K562 (cell line): Measurements from ENCODE around the gene PSRC1. TPM values are rescaled to one million over a fixed set of nuclear protein-coding genes. Genes with fewer than 3 reads are reported as not detected.

ENCODE experiments used
- ARHGAP35 ChIP-seq: fragments of 450-650 bp; IDR thresholded peaks from 2 replicates; pipeline ENCODE4 v1.6.1; 2018; ENCODE audit not compliant: partially characterized antibody
- ASH1L ChIP-seq: fragments of 450-650 bp; IDR thresholded peaks from 2 replicates; pipeline ENCODE4 v1.6.1; 2018; ENCODE audit warnings: borderline replicate concordance, mild to moderate bottlenecking, low read depth; ENCODE audit not compliant: partially characterized antibody
- BRF1 ChIP-seq: IDR thresholded peaks from 3 replicates; pipeline ENCODE4 v1.6.1; 2011; ENCODE audit warnings: borderline replicate concordance, mild to moderate bottlenecking; ENCODE audit not compliant: insufficient read length; ENCODE audit errors: extremely low read depth
- DDX20 ChIP-seq: fragments of 450-650 bp; IDR thresholded peaks from 2 replicates; pipeline ENCODE4 v1.6.1; 2016; ENCODE audit warnings: missing genetic modification characterization, low read depth, mild to moderate bottlenecking, missing compliant biosample characterization, moderate library complexity
- HMGN3 ChIP-seq: IDR thresholded peaks from 2 replicates; pipeline ENCODE4 v1.6.1; 2011; ENCODE audit warnings: borderline replicate concordance, low read depth, mild to moderate bottlenecking, mixed read lengths, low read length; ENCODE audit not compliant: insufficient read length; ENCODE audit errors: extremely low read depth
- MECOM ChIP-seq: fragments of 250-450 bp; sonication (Bioruptor Pico); IDR thresholded peaks from 2 replicates; pipeline ENCODE4 v1.8.0; 2022; ENCODE audit warnings: inconsistent platforms
- NR2C2 ChIP-seq, 2 experiments: fragments of 200-800 bp in 1 of 2; sonication (Bioruptor generic) in 1 of 2; sonication (generic) in 1 of 2; formaldehyde crosslinking in 1 of 2; IDR thresholded peaks; 2 replicates each; pipeline versions ENCODE4 v1.6.1 to v1.8.0; 2016 to 2022; ENCODE audit warnings: mild to moderate bottlenecking in 1 of 2, missing compliant biosample characterization in 1 of 2, missing genetic modification characterization in 1 of 2, missing genetic modification reagents in 1 of 2
- NR2F6 ChIP-seq: fragments of 450-650 bp; formaldehyde crosslinking; IDR thresholded peaks from 2 replicates; pipeline ENCODE4 v1.4.0; 2020; ENCODE audit warnings: mild to moderate bottlenecking
- RBBP5 ChIP-seq: fragments of 200-600 bp; sonication (generic); IDR thresholded peaks from 2 replicates; pipeline ENCODE4 v1.6.1; 2012; ENCODE audit warnings: borderline replicate concordance, mild to moderate bottlenecking, low read length, control low read depth, inconsistent platforms; ENCODE audit not compliant: insufficient read depth, poor library complexity, severe bottlenecking
- RFX1 ChIP-seq: fragments of 450-650 bp; IDR thresholded peaks from 2 replicates; pipeline ENCODE4 v1.6.1; 2016; ENCODE audit warnings: mild to moderate bottlenecking, moderate library complexity
- SOX6 ChIP-seq: fragments of 450-650 bp; IDR thresholded peaks from 2 replicates; pipeline ENCODE4 v1.6.1; 2014; ENCODE audit warnings: mild to moderate bottlenecking
- SP2 ChIP-seq: IDR thresholded peaks from 2 replicates; pipeline ENCODE4 v1.6.1; 2011; ENCODE audit warnings: mild to moderate bottlenecking, low read depth, low read length, moderate library complexity; ENCODE audit not compliant: poor library complexity, severe bottlenecking; ENCODE audit errors: extremely low read depth
- TBP ChIP-seq: optimal IDR thresholded peaks from 2 replicates; pipeline ENCODE3; 2011; ENCODE audit warnings: low read depth, low read length, improper control_type of control experiment
- XRCC3 ChIP-seq: fragments of 450-650 bp; IDR thresholded peaks from 2 replicates; pipeline ENCODE4 v1.6.1; 2017; ENCODE audit warnings: mild to moderate bottlenecking, moderate library complexity
- YBX1 ChIP-seq: fragments of 450-650 bp; IDR thresholded peaks from 2 replicates; pipeline ENCODE4 v1.7.1; 2016; ENCODE audit warnings: mild to moderate bottlenecking
- ZNF551 ChIP-seq: fragments of 250-450 bp; sonication (Bioruptor Pico); IDR thresholded peaks from 2 replicates; pipeline ENCODE4 v1.5.0; 2021; ENCODE audit warnings: mild to moderate bottlenecking, moderate library complexity
- polyA plus RNA-seq, 8 experiments: library from polyadenylated mRNA; depleted of rRNA in 4 of 8; stranded (reverse) in 5 of 8; unstranded in 3 of 8; fragments of >200 nt; fragmentation: Nextera tagmentation in 2 of 8; fragmentation: Illumina TruSeq in 1 of 8; extraction: Ambion mirVana in 2 of 8; extraction: Trizol in 1 of 8; gene quantifications; 2 replicates each; pipeline versions ENCODE4 v1.2.1 to v1.2.3, GENCODE V29; 2011 to 2014; ENCODE audit warnings: inconsistent platforms in 1 of 8, missing spikeins in 1 of 8
- total RNA-seq, 7 experiments: library from RNA; depleted of rRNA in 6 of 7; stranded (reverse); fragments of >200 nt in 6 of 7; fragmentation: Illumina TruSeq in 2 of 7; extraction: Trizol in 2 of 7; gene quantifications; 2 replicates each; pipeline versions ENCODE4 v1.2.1 to v1.2.3, GENCODE V29; 2011 to 2021; ENCODE audit warnings: low replicate concordance in 1 of 7
- TF ChIP-seq, protein P1 (sequence below), 2 experiments: fragments of 200-800 bp in 1 of 2; sonication (Bioruptor generic) in 1 of 2; sonication (generic) in 1 of 2; formaldehyde crosslinking in 1 of 2; IDR thresholded peaks in 1 of 2; conservative IDR thresholded peaks in 1 of 2; 2 replicates each; pipeline versions ENCODE4 v1.5.0 to v1.6.1; 2016 to 2020; ENCODE audit warnings: missing compliant biosample characterization in 1 of 2, missing genetic modification characterization in 1 of 2, missing genetic modification reagents in 1 of 2
- TF ChIP-seq, protein P2 (sequence below): sonication (generic); formaldehyde crosslinking; IDR thresholded peaks from 2 replicates; pipeline ENCODE4 v1.8.0; 2022; ENCODE audit warnings: missing genetic modification reagents, mild to moderate bottlenecking, moderate library complexity, borderline replicate concordance
- TF ChIP-seq, protein P3 (sequence below), 2 experiments: fragments of 150-350 bp in 1 of 2; IDR thresholded peaks; 2 replicates each; pipeline ENCODE4 v1.6.1; 2012 to 2016; ENCODE audit warnings: low read depth in 2 of 2, low read length in 2 of 2, mild to moderate bottlenecking in 1 of 2, moderate library complexity in 1 of 2

The PSRC1 gene
- total and polyA plus RNA-seq, 9 of the 15 experiments (the other 6 are each of a cell fraction or from before 2014, with no cell fraction given) = 6.5 to 65.2 (median 39.3) TPM

DNA sequence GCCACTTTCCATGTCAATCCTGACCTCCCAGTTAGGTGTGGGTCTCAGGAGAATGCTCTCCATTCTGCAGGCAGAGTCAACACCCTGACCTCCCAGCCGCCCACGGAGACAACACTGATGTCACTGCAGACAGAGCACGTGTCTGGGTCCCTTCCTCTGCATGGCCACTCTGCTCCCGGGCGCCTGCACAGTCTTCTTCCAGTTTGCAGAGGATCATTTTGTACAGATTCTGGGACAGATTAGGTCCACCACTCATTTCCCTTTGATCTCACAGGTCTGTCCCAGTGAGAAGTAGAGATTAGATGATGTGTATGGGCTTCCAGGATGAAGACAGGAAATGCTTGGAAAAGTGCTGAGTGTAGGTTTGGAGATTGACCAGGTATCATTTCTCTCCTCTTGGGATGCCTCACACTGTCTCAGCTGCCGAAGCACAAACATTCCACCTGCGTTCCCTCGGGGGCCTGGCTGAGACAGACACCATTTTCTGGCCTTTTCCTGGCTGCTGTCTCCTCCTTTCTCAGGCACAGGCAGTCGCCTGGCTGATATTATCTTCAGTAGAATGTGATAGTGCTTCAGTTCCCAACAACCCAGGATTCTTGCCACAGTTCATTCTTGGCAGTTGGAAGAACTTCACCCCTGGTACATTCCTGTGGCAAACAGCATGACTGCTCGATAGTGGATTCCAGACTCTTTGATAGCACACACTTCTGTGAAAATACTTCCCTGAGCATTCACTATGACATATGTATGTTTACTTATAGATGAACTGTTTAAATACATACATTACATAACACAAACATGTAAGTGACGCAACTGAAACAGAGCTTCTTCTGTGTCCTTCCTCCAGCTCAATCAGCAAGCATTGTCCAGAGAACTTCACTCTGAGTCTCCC, 16.0 kb upstream of the PSRC1 start (continued):
- no peak for TF ChIP-seq NR2C2 (CRISPR knock-in tag; IDR thresholded peaks at IDR 0.05)
- TF ChIP-seq NR2C2 (tag; IDR thresholded peaks at IDR 0.05) = peak; percentile 71
- no peak for TF ChIP-seq XRCC3
- no peak for TF ChIP-seq RFX1
- no peak for TF ChIP-seq BRF1
- no peak for TF ChIP-seq ARHGAP35
- TF ChIP-seq HMGN3 = no peak
- 0 out of 2 replicates have a peak, but pooled peaks have one; percentile 23 for TF ChIP-seq SOX6
- peak; percentile 39; the same call in 1 of the 2 replicates for TF ChIP-seq MECOM
- TF ChIP-seq, protein P1, sequence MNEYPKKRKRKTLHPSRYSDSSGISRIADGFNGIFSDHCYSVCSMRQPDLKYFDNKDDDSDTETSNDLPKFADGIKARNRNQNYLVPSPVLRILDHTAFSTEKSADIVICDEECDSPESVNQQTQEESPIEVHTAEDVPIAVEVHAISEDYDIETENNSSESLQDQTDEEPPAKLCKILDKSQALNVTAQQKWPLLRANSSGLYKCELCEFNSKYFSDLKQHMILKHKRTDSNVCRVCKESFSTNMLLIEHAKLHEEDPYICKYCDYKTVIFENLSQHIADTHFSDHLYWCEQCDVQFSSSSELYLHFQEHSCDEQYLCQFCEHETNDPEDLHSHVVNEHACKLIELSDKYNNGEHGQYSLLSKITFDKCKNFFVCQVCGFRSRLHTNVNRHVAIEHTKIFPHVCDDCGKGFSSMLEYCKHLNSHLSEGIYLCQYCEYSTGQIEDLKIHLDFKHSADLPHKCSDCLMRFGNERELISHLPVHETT (CRISPR knock-in tag; conservative IDR thresholded peaks at IDR 0.05 in 1 of 2, IDR thresholded peaks at IDR 0.05 in 1 of 2) = peak in 1 of 2 experiments; percentile 37; a peak in 1 of 4 replicates
- TF ChIP-seq ASH1L = no peak
- no peak for TF ChIP-seq SP2
- TF ChIP-seq ZNF551 = no peak
- TF ChIP-seq YBX1 = no peak
- no peak for TF ChIP-seq TBP
- no peak for TF ChIP-seq NR2F6 (CRISPR knock-in tag)
- TF ChIP-seq DDX20 (tag) = no peak
- TF ChIP-seq, protein P2, sequence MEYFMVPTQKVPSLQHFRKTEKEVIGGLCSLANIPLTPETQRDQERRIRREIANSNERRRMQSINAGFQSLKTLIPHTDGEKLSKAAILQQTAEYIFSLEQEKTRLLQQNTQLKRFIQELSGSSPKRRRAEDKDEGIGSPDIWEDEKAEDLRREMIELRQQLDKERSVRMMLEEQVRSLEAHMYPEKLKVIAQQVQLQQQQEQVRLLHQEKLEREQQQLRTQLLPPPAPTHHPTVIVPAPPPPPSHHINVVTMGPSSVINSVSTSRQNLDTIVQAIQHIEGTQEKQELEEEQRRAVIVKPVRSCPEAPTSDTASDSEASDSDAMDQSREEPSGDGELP = peak; percentile 18; the same call in 1 of the 2 replicates
- no peak for TF ChIP-seq RBBP5
- TF ChIP-seq, protein P3, sequence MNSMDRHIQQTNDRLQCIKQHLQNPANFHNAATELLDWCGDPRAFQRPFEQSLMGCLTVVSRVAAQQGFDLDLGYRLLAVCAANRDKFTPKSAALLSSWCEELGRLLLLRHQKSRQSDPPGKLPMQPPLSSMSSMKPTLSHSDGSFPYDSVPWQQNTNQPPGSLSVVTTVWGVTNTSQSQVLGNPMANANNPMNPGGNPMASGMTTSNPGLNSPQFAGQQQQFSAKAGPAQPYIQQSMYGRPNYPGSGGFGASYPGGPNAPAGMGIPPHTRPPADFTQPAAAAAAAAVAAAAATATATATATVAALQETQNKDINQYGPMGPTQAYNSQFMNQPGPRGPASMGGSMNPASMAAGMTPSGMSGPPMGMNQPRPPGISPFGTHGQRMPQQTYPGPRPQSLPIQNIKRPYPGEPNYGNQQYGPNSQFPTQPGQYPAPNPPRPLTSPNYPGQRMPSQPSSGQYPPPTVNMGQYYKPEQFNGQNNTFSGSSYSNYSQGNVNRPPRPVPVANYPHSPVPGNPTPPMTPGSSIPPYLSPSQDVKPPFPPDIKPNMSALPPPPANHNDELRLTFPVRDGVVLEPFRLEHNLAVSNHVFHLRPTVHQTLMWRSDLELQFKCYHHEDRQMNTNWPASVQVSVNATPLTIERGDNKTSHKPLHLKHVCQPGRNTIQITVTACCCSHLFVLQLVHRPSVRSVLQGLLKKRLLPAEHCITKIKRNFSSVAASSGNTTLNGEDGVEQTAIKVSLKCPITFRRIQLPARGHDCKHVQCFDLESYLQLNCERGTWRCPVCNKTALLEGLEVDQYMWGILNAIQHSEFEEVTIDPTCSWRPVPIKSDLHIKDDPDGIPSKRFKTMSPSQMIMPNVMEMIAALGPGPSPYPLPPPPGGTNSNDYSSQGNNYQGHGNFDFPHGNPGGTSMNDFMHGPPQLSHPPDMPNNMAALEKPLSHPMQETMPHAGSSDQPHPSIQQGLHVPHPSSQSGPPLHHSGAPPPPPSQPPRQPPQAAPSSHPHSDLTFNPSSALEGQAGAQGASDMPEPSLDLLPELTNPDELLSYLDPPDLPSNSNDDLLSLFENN (IDR thresholded peaks at IDR 0.05; ENCODE audit: low read depth in 2 of 2, low read length in 2 of 2) = no peak
